Activated CD4-positive, alpha-beta T cell treated with anti-CD3 and anti-CD28 coated beads, Interleukin-2, amount 50 U/mL, for 4 hours (primary cell): Measurements from ENCODE around the gene PCNP.
"Not testable (repeated sequence)": the region's sequence is repeated elsewhere in the genome, so short reads cannot be mapped to it uniquely, and the experiment has no call there.

Experiments used
- DNase-seq, 2 experiments: peaks; one replicate each; pipeline ENCODE4 v3.0.0-alpha.2; 2020

Gene PCNP

GRCh38 chr3:101567528-101568317 is 6.3 kb upstream of the PCNP start:
- peak; percentile 44 to 48 for DNase-seq

- no peak for DNase-seq
Measured at GRCh38 chr3:101571028-101571895, 2.7 kb upstream of the PCNP start.

- peak in 1 of 2 experiments; percentile 29 for DNase-seq
Measured at GRCh38 chr3:101574388-101575112, 570 bp downstream of the PCNP start.

GRCh38 chr3:101577286-101577685 is 3.3 kb downstream of the PCNP start:
- DNase-seq: no peak

- DNase-seq: no peak
Measured at GRCh38 chr3:101588616-101589015, 14.6 kb downstream of the PCNP start.

GRCh38 chr3:101591071-101591470 is 17.1 kb downstream of the PCNP start:
- no peak for DNase-seq

- no peak for DNase-seq
Measured at GRCh38 chr3:101602731-101603130, 28.8 kb downstream of the PCNP start.

- DNase-seq: no peak
Measured at GRCh38 chr3:101603184-101603583, 29.2 kb downstream of the PCNP start.

GRCh38 chr3:101605398-101605797 is 31.4 kb downstream of the PCNP start:
- not testable (repeated sequence) for DNase-seq

GRCh38 chr3:101611023-101611422 is 37.0 kb downstream of the PCNP start:
- no peak for DNase-seq

GRCh38 chr3:101613014-101613413 is 39.0 kb downstream of the PCNP start:
- DNase-seq: not testable (repeated sequence)

GRCh38 chr3:101615525-101615924 is 41.5 kb downstream of the PCNP start:
- DNase-seq: no peak

GRCh38 chr3:101617478-101617877 is 43.5 kb downstream of the PCNP start:
- DNase-seq: no peak

- DNase-seq: no peak
Measured at GRCh38 chr3:101618726-101619125, 44.7 kb downstream of the PCNP start.

GRCh38 chr3:101619734-101620133 is 45.8 kb downstream of the PCNP start:
- no peak for DNase-seq

- no peak for DNase-seq
Measured at GRCh38 chr3:101623656-101624055, 49.7 kb downstream of the PCNP start.

GRCh38 chr3:101624857-101625256 is 50.9 kb downstream of the PCNP start:
- DNase-seq: no peak

GRCh38 chr3:101625879-101626278 is 51.9 kb downstream of the PCNP start:
- no peak for DNase-seq

GRCh38 chr3:101629219-101629618 is 55.2 kb downstream of the PCNP start:
- no peak for DNase-seq

- DNase-seq: no peak
Measured at GRCh38 chr3:101631098-101631796, 57.3 kb downstream of the PCNP start.

GRCh38 chr3:101631959-101632358 is 58.0 kb downstream of the PCNP start:
- DNase-seq: not testable (repeated sequence)

GRCh38 chr3:101632586-101632985 is 58.6 kb downstream of the PCNP start:
- no peak for DNase-seq

GRCh38 chr3:101633186-101633585 is 59.2 kb downstream of the PCNP start:
- DNase-seq: no peak
